Measurements from ENCODE around the gene ZNF462.
A peak's percentile ranks its signal among the peaks of the same experiment; 100 is the strongest.

The ZNF462 gene

DNA sequence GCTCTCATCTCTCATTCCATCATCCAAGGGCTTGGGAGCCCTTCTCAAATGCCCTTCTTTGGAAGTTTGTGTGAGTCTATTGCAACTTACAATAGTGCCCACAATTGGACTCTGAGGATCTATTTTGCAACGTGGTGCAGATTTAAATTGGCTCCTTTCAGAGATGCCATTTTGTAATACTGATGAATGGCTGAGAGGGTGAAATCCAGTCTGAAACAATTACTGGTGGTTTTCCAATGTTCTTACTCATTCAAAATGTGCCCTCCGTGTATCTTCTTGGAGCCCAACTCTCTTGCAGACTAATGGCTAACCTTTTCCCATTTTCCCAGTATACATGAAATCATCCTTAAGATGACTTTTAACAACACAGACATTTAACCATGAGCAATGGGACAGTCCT is 6.1 kb downstream of the ZNF462 start:
- peak; percentile 59 for DNase-seq (ENCODE audit: low read depth)

DNA sequence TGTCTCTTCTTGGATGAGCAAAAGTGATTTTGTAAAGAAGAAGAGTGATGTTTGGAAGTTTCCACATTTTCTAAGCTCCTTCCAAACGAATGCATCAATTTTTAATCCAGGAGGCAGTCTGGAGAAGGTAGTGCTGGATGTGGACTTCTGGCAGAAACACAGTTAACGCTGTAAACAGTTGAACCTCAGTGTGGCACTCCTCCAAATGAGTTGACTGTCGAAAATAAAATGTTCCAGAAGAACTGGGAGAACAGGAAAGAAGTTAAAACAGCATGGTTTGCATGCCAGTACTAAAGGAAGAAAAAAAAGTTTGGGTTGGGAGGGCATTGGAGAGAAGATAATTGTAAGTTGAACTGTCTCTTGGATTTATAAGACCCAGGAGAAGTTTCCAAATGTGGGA is 6.5 kb downstream of the ZNF462 start:
- no peak overlapping the region for H3K4me3 ChIP-seq (replicated peaks; ENCODE audit: low read depth, low read length)
- TF ChIP-seq, protein P1, sequence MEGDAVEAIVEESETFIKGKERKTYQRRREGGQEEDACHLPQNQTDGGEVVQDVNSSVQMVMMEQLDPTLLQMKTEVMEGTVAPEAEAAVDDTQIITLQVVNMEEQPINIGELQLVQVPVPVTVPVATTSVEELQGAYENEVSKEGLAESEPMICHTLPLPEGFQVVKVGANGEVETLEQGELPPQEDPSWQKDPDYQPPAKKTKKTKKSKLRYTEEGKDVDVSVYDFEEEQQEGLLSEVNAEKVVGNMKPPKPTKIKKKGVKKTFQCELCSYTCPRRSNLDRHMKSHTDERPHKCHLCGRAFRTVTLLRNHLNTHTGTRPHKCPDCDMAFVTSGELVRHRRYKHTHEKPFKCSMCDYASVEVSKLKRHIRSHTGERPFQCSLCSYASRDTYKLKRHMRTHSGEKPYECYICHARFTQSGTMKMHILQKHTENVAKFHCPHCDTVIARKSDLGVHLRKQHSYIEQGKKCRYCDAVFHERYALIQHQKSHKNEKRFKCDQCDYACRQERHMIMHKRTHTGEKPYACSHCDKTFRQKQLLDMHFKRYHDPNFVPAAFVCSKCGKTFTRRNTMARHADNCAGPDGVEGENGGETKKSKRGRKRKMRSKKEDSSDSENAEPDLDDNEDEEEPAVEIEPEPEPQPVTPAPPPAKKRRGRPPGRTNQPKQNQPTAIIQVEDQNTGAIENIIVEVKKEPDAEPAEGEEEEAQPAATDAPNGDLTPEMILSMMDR (IDR thresholded peaks at IDR 0.05; ENCODE audit: low read length, missing control alignments) = no peak
- DNase-seq (ENCODE audit: low read depth) = peak; percentile 75

More for the DNA sequence above, 6.1 kb downstream of the ZNF462 start:
- TF ChIP-seq, protein P1 (IDR thresholded peaks at IDR 0.05; ENCODE audit: low read length, missing control alignments) = no peak
- H3K4me3 ChIP-seq (replicated peaks; ENCODE audit: low read depth, low read length) = no peak overlapping the region

DNA sequence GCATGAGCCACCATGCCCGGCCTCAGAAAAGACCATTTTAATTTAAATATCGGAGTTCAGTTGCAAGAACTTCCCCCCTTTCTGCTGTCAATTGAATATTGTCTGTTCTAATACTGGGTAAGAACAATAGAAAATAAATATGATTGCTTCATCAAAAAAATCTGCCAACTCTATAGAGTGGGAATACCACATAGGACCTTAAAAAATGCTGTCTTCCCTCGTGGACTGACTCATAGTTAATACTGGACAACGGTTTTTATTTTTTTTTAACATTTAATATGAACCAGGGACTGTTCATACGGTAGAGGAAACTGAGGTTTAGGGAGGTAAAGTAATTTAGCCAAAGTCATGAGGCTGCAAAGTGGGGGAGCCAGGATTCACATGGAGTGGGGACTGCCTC is 9.7 kb downstream of the ZNF462 start:
- TF ChIP-seq, protein P1 (IDR thresholded peaks at IDR 0.05; ENCODE audit: low read length, missing control alignments) = no peak
- no peak overlapping the region for H3K4me3 ChIP-seq (replicated peaks; ENCODE audit: low read depth, low read length)

DNA sequence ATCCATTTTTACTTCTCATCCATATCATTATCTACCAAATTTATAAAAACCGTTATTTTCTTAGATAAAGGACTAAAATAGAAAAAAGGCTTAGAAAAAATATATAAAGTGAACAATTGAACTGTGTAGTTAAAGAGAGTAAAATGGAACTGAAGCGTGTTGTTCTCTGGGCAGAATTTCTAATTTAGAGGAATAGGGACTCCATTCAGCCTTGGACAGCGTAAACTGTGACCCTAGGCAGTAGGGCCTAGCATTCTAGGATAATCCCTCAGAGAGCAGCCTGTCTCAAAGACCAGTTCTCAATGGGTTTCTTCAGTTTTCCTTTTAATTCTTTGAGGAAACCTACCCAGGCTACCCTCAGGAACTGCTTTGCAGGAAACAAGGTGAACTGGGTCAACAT is 11.1 kb downstream of the ZNF462 start:
- DNase-seq (ENCODE audit: low read depth) = no peak
- H3K4me3 ChIP-seq (replicated peaks; ENCODE audit: low read depth, low read length) = no peak overlapping the region
- TF ChIP-seq, protein P1 (IDR thresholded peaks at IDR 0.05; ENCODE audit: low read length, missing control alignments) = no peak

More for the DNA sequence above, 9.7 kb downstream of the ZNF462 start:
- DNase-seq (ENCODE audit: low read depth) = peak; percentile 34

DNA sequence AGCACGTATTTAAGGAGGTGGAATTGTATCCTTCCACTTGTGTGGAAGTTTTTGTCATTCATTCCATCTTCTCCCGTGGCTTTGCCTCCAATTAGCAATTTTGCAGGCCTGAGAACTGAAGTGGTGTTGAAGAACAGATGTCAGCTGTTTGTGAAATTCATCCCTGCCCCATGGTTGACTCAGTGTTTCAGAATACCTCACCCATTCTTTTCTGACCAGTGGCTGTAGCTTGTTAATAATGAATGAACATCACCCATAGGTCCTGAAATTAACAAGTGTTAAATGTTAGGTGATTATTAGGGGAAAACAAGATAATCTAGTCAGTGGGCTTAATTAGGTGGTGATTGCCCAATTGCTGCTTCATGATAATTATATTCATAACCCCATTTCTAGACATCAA is 11.7 kb downstream of the ZNF462 start:
- TF ChIP-seq, protein P1 (IDR thresholded peaks at IDR 0.05; ENCODE audit: low read length, missing control alignments) = no peak
- no peak for DNase-seq (ENCODE audit: low read depth)

DNA sequence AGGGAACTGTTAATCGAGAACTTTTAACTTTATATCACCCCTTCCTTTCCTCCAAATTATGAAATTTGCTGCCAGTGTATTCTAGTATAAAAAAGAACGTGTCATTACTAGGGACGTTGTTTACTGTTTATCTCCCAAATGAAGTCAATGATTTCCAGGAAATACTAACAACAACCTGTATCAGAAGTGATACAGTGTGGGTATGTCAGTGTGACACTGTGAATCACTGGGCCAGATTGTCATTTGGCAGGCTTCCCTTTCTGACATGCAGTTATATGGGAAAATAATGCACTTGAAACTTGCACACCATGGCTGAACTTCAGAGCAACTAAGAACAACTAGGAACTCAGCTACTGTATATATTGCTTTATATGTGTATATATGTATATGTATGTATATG is 12.6 kb downstream of the ZNF462 start:
- DNase-seq (ENCODE audit: low read depth) = peak; percentile 35
- TF ChIP-seq, protein P1 (IDR thresholded peaks at IDR 0.05; ENCODE audit: low read length, missing control alignments) = no peak
- no peak overlapping the region for H3K4me3 ChIP-seq (replicated peaks; ENCODE audit: low read depth, low read length)

More for the DNA sequence above, 11.7 kb downstream of the ZNF462 start:
- H3K4me3 ChIP-seq (replicated peaks; ENCODE audit: low read depth, low read length) = no peak overlapping the region

GRCh38 chr9:106877345-106877744 is 14.4 kb downstream of the ZNF462 start:
- DNase-seq (ENCODE audit: low read depth) = no peak
- TF ChIP-seq, protein P1 (IDR thresholded peaks at IDR 0.05; ENCODE audit: low read length, missing control alignments) = no peak
- no peak overlapping the region for H3K4me3 ChIP-seq (replicated peaks; ENCODE audit: low read depth, low read length)
